Stimulated activated CD8-positive, alpha-beta memory T cell treated with anti-CD3 and anti-CD28 coated beads, Interleukin-7, amount 100 ng/mL, for 4 hours (primary cell): ENCODE results near the gene GAMT.
"Not testable (repeated sequence)": the region's sequence is repeated elsewhere in the genome, so short reads cannot be mapped to it uniquely, and the experiment has no call there.

Experiments used
- DNase-seq, 2 donors: peaks; one replicate each; pipeline ENCODE4 v3.0.0-alpha.2; 2020; ENCODE audit warnings: low read depth in 2 of 2

Gene GAMT

GRCh38 chr19:1401138-1401888 lies at the start of gene GAMT:
Gene GAMT, minus strand, starts transcription at chr19:1401542. Its CDS starts 66 bp downstream, at chr19:1401476.
- DNase-seq = peak in 1 of 2 donors; percentile 57

GRCh38 chr19:1449467-1450442 lies 48.4 kb upstream of the GAMT start, which contains the start of gene APC2:
Gene APC2, plus strand, starts transcription at chr19:1450121. Its CDS starts 2,881 bp downstream, at chr19:1453002.
- DNase-seq = no peak

GRCh38 chr19:1447944-1448343 lies 46.6 kb upstream of the GAMT start:
- no peak for DNase-seq

GRCh38 chr19:1447504-1447903 lies 46.2 kb upstream of the GAMT start:
- DNase-seq = no peak

- DNase-seq = no peak
Measured at GRCh38 chr19:1446713-1447481, 45.6 kb upstream of the GAMT start.

GRCh38 chr19:1445932-1446712 lies 44.8 kb upstream of the GAMT start:
- DNase-seq = no peak

- DNase-seq = peak; percentile 34 to 67
Measured at GRCh38 chr19:1445185-1445931, 44.0 kb upstream of the GAMT start.

GRCh38 chr19:1441677-1442438 lies 40.5 kb upstream of the GAMT start:
- DNase-seq = no peak

- no peak for DNase-seq
Measured at GRCh38 chr19:1441022-1441426, 39.7 kb upstream of the GAMT start.

- no peak for DNase-seq
Measured at GRCh38 chr19:1440418-1440801, 39.1 kb upstream of the GAMT start.

- DNase-seq = not testable (repeated sequence)
Measured at GRCh38 chr19:1439525-1440417, 38.4 kb upstream of the GAMT start.

GRCh38 chr19:1438933-1439354 lies 37.6 kb upstream of the GAMT start:
- DNase-seq = no peak

- peak; percentile 86 to 93 for DNase-seq
Measured at GRCh38 chr19:1438035-1438932, 36.9 kb upstream of the GAMT start, which contains the start of gene RPS15. Gene RPS15, plus strand, starts transcription at chr19:1438396. Its CDS starts 30 bp downstream, at chr19:1438426.

- no peak for DNase-seq
Measured at GRCh38 chr19:1437609-1438008, 36.3 kb upstream of the GAMT start.

GRCh38 chr19:1435378-1435989 lies 34.1 kb upstream of the GAMT start:
- no peak for DNase-seq

GRCh38 chr19:1434577-1435060 lies 33.3 kb upstream of the GAMT start:
- DNase-seq = no peak

GRCh38 chr19:1434040-1434366 lies 32.7 kb upstream of the GAMT start:
- no peak for DNase-seq
